Activated CD8-positive, alpha-beta memory T cell treated with anti-CD3 and anti-CD28 coated beads, Interleukin-2, amount 10 ng/mL, durations not matched to agents 7 days and 5 days (primary cell): ENCODE results near the gene SH2D4B. TPM values are rescaled to one million over a fixed set of nuclear protein-coding genes. Genes with fewer than 3 reads are reported as not detected.

Experiments used
- ATAC-seq: fragments of 150-1000 bp; cut with Tn5 transposase; one replicate; pipeline ENCODE4 v1.10.0; 2021; ENCODE audit warnings: moderate library complexity
- CTCF ChIA-PET: fragments of 350-600 bp; sonication (Branson Sonifier 250); formaldehyde crosslinking; loops from one replicate; lab custom pipeline; 2021; ENCODE audit warnings: antibody characterized with exemption; lab: Charles Lee
- DNase-seq: peaks from one replicate; pipeline ENCODE4 v3.0.0-alpha.2; 2020
- H3K27ac Mint-ChIP-seq: one replicate; pipeline ENCODE4 v1.8.0; 2021; ENCODE audit warnings: mild to moderate bottlenecking, mixed read lengths
- H3K27me3 Mint-ChIP-seq: one replicate; pipeline ENCODE4 v1.8.0; 2021; ENCODE audit warnings: mixed read lengths
- H3K36me3 Mint-ChIP-seq: one replicate; pipeline ENCODE4 v1.8.0; 2021; ENCODE audit warnings: mild to moderate bottlenecking, mixed read lengths
- H3K4me1 Mint-ChIP-seq: one replicate; pipeline ENCODE4 v1.8.0; 2021; ENCODE audit warnings: mixed read lengths
- H3K4me3 Mint-ChIP-seq: one replicate; pipeline ENCODE4 v1.8.0; 2021; ENCODE audit warnings: mild to moderate bottlenecking, moderate library complexity, mixed read lengths
- H3K9me3 Mint-ChIP-seq: one replicate; pipeline ENCODE4 v1.8.0; 2022; ENCODE audit warnings: low read depth, mixed read lengths
- total RNA-seq, 2 experiments: library from RNA; stranded (reverse); gene quantifications; one replicate each; pipeline ENCODE4 v1.2.3, GENCODE V29; 2021

The SH2D4B gene
- total RNA-seq, 2 experiments from 2014 or later, result 0.09 TPM; not detected in 1

GRCh38 chr10:80659289-80659688 is 121.6 kb downstream of the SH2D4B start:
- Mint-ChIP-seq H3K27ac (no peak overlapping the region), H3K4me1 (peaks cover 3% of the 10 kb centered on the region), H3K9me3 (no peaks in the 10 kb centered on the region), H3K36me3 (no peaks in the 10 kb centered on the region), H3K4me3 (no peak overlapping the region), H3K27me3 (peaks cover 5% of the 10 kb centered on the region)
- ATAC-seq (no peak), DNase-seq (no peak)
- CTCF ChIA-PET, result no interaction called here

GRCh38 chr10:80660266-80660665 is 122.6 kb downstream of the SH2D4B start:
- H3K4me1 Mint-ChIP-seq, result peaks cover 3% of the 10 kb centered on the region
- no peaks in the 10 kb centered on the region for H3K9me3 Mint-ChIP-seq
- H3K36me3 Mint-ChIP-seq, result no peaks in the 10 kb centered on the region
- DNase-seq (no peak), ATAC-seq (no peak)
- no peak overlapping the region for H3K27ac Mint-ChIP-seq
- H3K4me3 Mint-ChIP-seq, result no peak overlapping the region
- H3K27me3 Mint-ChIP-seq, result peaks cover 5% of the 10 kb centered on the region
- CTCF ChIA-PET, result no interaction called here

DNA sequence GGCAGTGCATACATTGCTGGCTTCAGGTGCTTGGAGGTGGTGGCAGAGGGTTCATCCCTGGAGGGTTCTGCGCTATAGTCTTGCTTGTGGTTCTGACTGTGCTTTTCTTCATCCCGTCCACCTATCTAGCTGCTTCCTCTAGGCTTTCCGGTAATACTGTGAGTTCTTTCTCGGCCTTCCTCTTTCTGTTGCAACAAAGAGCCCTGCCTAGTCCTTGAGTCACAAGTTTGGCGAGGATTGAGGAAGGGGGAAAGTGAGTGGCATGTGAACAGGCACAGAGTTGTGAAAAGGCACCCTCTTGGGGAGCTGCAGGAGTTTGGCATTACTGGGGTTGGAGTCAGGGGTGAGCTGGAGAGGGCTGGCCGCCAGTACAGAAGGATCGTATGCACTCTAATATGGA is 123.0 kb downstream of the SH2D4B start:
- peaks cover 5% of the 10 kb centered on the region for H3K27me3 Mint-ChIP-seq
- no peak overlapping the region for H3K4me3 Mint-ChIP-seq
- DNase-seq, result no peak
- H3K27ac Mint-ChIP-seq, result no peak overlapping the region
- ATAC-seq, result no peak
- no peaks in the 10 kb centered on the region for H3K9me3 Mint-ChIP-seq
- CTCF ChIA-PET, result no interaction called here
- peaks cover 3% of the 10 kb centered on the region for H3K4me1 Mint-ChIP-seq
- no peaks in the 10 kb centered on the region for H3K36me3 Mint-ChIP-seq

DNA sequence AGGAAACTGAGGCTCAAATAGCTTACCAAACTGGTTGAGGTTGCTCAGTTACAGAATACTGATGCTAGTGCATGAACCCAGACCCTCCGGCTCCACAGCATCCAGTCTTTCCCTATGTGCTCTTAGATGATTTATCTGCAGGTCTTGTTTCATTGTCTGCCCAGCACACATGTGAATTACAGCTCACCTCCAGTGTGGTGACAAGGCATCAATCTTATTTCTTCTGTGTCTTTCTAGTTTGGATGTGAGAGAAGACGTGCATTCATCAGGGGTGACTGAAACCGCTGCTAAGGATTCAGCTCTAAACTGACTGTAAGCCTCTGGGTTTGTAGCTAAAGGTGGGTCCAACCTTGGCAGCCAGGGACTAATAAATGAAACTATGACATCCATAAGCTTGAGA is 123.8 kb downstream of the SH2D4B start:
- no peak for DNase-seq
- H3K27ac Mint-ChIP-seq, result no peak overlapping the region
- H3K4me3 Mint-ChIP-seq, result no peak overlapping the region
- no peaks in the 10 kb centered on the region for H3K9me3 Mint-ChIP-seq
- no peak for ATAC-seq
- H3K27me3 Mint-ChIP-seq, result peaks cover 5% of the 10 kb centered on the region
- peaks cover 3% of the 10 kb centered on the region for H3K4me1 Mint-ChIP-seq
- H3K36me3 Mint-ChIP-seq, result no peaks in the 10 kb centered on the region
- CTCF ChIA-PET, result interaction anchor here (1.1 to 2.7 kb wide), 6 partner anchors 9 to 518 kb away, joined by 3 to 14 read pairs (median 5); no protein-coding TSS in a partner anchor

DNA sequence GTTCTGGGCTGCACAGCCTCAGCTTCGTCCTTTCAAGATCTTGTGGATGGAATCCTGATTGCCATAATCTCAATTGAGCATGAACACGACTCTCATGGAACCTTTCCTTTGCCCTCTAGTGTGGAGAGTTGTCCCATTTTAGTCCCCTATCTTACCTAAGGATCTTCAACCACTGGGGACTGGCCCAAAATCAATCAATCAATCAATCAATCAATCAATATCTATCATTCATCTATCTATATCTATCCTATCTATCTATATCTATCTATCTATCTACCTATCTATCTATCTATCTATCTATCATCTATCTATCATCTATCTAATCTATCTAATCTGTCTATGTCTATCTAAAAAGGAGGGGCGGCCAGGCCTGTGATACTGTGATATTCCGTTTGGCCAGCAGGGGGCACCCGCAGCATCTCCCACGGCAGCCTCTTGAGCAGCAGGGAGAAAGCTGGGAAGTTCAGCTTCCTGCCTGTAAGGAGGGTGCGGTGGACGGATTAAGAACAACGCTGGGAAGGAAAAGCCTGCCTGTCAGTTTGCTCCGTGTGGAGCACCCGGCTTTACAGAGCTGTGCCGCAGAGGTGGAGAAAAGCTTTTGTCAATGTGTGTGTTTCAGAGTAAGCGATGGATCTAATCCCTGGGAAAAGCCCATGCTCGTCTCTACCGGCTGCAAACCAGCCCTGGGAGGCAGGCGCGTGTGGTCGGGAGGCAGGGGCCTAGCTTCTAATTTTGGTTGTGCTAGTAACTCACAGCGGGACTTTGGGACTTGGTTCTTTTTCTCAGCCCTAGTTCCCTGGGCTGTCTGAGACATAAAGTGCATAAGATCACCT is 124.9 kb downstream of the SH2D4B start:
- CTCF ChIA-PET, result interaction anchor here (0.6 to 2.7 kb wide), 25 partner anchors 9 to 517 kb away, joined by 3 to 14 read pairs (median 4); no protein-coding TSS in a partner anchor
- H3K27me3 Mint-ChIP-seq, result peaks cover 5% of the 10 kb centered on the region
- H3K36me3 Mint-ChIP-seq, result no peaks in the 10 kb centered on the region
- peak; percentile 61 for ATAC-seq
- H3K9me3 Mint-ChIP-seq, result no peaks in the 10 kb centered on the region
- peaks cover 3% of the 10 kb centered on the region for H3K4me1 Mint-ChIP-seq
- H3K27ac Mint-ChIP-seq, result no peak overlapping the region
- no peak overlapping the region for H3K4me3 Mint-ChIP-seq
- peak; percentile 73 for DNase-seq

GRCh38 chr10:80664071-80664680 is 126.5 kb downstream of the SH2D4B start:
- ATAC-seq, result peak; percentile 30
- peaks cover 7% of the 10 kb centered on the region for H3K27me3 Mint-ChIP-seq
- no peak overlapping the region for H3K4me3 Mint-ChIP-seq
- CTCF ChIA-PET, result interaction anchor here (0.6 to 2.7 kb wide), 16 partner anchors 8 to 528 kb away, joined by 3 to 14 read pairs (median 4); no protein-coding TSS in a partner anchor
- no peak overlapping the region for H3K27ac Mint-ChIP-seq
- peak; percentile 57 for DNase-seq
- no peaks in the 10 kb centered on the region for H3K36me3 Mint-ChIP-seq
- H3K4me1 Mint-ChIP-seq, result peaks cover 3% of the 10 kb centered on the region
- H3K9me3 Mint-ChIP-seq, result no peaks in the 10 kb centered on the region

- no peak overlapping the region for H3K4me3 Mint-ChIP-seq
- no peak for ATAC-seq
- peaks cover 10% of the 10 kb centered on the region for H3K27me3 Mint-ChIP-seq
- no peaks in the 10 kb centered on the region for H3K36me3 Mint-ChIP-seq
- peak; percentile 15 for DNase-seq
- CTCF ChIA-PET, result no interaction called here
- no peaks in the 10 kb centered on the region for H3K9me3 Mint-ChIP-seq
- no peak overlapping the region for H3K27ac Mint-ChIP-seq
- no peaks in the 10 kb centered on the region for H3K4me1 Mint-ChIP-seq
Measured at GRCh38 chr10:80669485-80669884, 131.8 kb downstream of the SH2D4B start.

GRCh38 chr10:80670774-80671173 is 133.1 kb downstream of the SH2D4B start:
- no peak for ATAC-seq
- H3K27me3 Mint-ChIP-seq, result peaks cover 10% of the 10 kb centered on the region
- CTCF ChIA-PET, result interaction anchor here (0.8 kb wide), 1 partner anchor 29 kb away, joined by 3 read pairs; no protein-coding TSS in a partner anchor
- no peak overlapping the region for H3K4me3 Mint-ChIP-seq
- H3K9me3 Mint-ChIP-seq, result no peaks in the 10 kb centered on the region
- no peaks in the 10 kb centered on the region for H3K36me3 Mint-ChIP-seq
- no peak overlapping the region for H3K27ac Mint-ChIP-seq
- no peak for DNase-seq
- no peaks in the 10 kb centered on the region for H3K4me1 Mint-ChIP-seq

GRCh38 chr10:80671847-80672246 is 134.1 kb downstream of the SH2D4B start:
- Mint-ChIP-seq H3K4me1 (no peaks in the 10 kb centered on the region), H3K27ac (no peak overlapping the region), H3K27me3 (peaks cover 10% of the 10 kb centered on the region), H3K36me3 (no peaks in the 10 kb centered on the region), H3K4me3 (no peak overlapping the region), H3K9me3 (no peaks in the 10 kb centered on the region)
- DNase-seq, result no peak
- CTCF ChIA-PET, result interaction anchor here (2.0 kb wide), 1 partner anchor 9 kb away, joined by 14 read pairs; no protein-coding TSS in a partner anchor
- ATAC-seq, result no peak

- CTCF ChIA-PET, result interaction anchor here (2.0 kb wide), 1 partner anchor 10 kb away, joined by 14 read pairs; no protein-coding TSS in a partner anchor
- no peaks in the 10 kb centered on the region for H3K9me3 Mint-ChIP-seq
- no peak overlapping the region for H3K27ac Mint-ChIP-seq
- DNase-seq (no peak), ATAC-seq (no peak)
- H3K36me3 Mint-ChIP-seq, result no peaks in the 10 kb centered on the region
- no peak overlapping the region for H3K4me3 Mint-ChIP-seq
- no peaks in the 10 kb centered on the region for H3K4me1 Mint-ChIP-seq
- H3K27me3 Mint-ChIP-seq, result peaks cover 10% of the 10 kb centered on the region
Measured at GRCh38 chr10:80672613-80673012, 134.9 kb downstream of the SH2D4B start.

GRCh38 chr10:80674809-80675208 is 137.1 kb downstream of the SH2D4B start:
- CTCF ChIA-PET, result interaction anchor here (1.1 to 1.5 kb wide), 2 partner anchors 11 to 12 kb away, joined by 3 to 4 read pairs; no protein-coding TSS in a partner anchor
- no peaks in the 10 kb centered on the region for H3K9me3 Mint-ChIP-seq
- no peaks in the 10 kb centered on the region for H3K4me1 Mint-ChIP-seq
- peaks cover 8% of the 10 kb centered on the region for H3K27me3 Mint-ChIP-seq
- no peak overlapping the region for H3K27ac Mint-ChIP-seq
- no peak for ATAC-seq
- no peaks in the 10 kb centered on the region for H3K36me3 Mint-ChIP-seq
- no peak overlapping the region for H3K4me3 Mint-ChIP-seq
- no peak for DNase-seq

DNA sequence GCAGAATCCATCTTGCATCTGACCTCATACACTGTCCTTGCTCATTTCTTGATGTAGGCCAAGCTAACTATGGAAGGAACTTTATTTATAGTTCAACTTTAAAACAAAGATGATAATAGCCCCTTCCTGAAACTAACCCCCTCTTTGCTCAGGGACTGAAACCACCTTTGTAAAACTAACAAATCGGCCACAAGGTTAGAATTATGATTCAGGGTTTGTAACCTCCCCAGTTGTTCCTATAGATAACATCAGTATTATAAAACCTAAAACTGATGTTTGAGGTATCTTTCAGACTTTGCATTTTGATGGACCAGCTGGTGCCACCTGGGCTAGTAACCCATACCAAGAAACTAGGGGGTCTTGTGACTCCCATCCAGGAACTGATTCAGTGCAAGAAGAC is 143.4 kb downstream of the SH2D4B start:
- ATAC-seq (no peak), DNase-seq (no peak)
- no peaks in the 10 kb centered on the region for H3K9me3 Mint-ChIP-seq
- no peaks in the 10 kb centered on the region for H3K4me1 Mint-ChIP-seq
- no peaks in the 10 kb centered on the region for H3K27me3 Mint-ChIP-seq
- CTCF ChIA-PET, result interaction anchor here (1.3 to 1.8 kb wide), 2 partner anchors 17 to 18 kb away, joined by 4 to 6 read pairs; no protein-coding TSS in a partner anchor
- no peak overlapping the region for H3K4me3 Mint-ChIP-seq
- no peaks in the 10 kb centered on the region for H3K36me3 Mint-ChIP-seq
- no peak overlapping the region for H3K27ac Mint-ChIP-seq

DNA sequence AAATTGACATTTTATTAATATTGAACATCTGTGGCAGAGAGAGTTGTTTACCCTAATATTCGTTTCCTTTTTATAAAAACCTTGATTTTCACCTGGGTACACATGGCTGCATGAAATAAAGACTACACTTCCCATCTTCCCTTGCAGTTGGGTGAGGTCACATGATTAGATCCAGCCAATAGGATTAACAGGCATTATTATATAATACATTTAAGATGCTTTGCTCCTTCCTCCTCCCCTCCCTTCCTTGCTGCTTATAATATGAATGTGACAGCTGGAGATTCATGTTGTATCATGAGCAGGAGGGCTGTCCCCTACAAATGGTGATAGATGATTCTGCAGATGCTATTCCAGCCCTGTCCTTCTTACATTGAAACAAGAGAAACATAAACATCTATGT is 146.6 kb downstream of the SH2D4B start:
- Mint-ChIP-seq H3K27me3 (no peaks in the 10 kb centered on the region), H3K9me3 (no peaks in the 10 kb centered on the region), H3K36me3 (no peaks in the 10 kb centered on the region), H3K27ac (no peak overlapping the region), H3K4me3 (no peak overlapping the region), H3K4me1 (no peaks in the 10 kb centered on the region)
- DNase-seq (no peak), ATAC-seq (no peak)
- CTCF ChIA-PET, result interaction anchor here (1.0 kb wide), 1 partner anchor 21 kb away, joined by 4 read pairs; no protein-coding TSS in a partner anchor
